Ishikawa (cell line): ENCODE measurements around the gene FST.

Experiments
- CEBPB ChIP-seq: IDR thresholded peaks from 2 replicates; pipeline ENCODE4 v1.6.1; 2012
- CREB1 ChIP-seq: IDR thresholded peaks from 2 replicates; pipeline ENCODE4 v1.6.1; 2012; ENCODE audit warnings: low read depth
- EGR1 ChIP-seq: IDR thresholded peaks from 2 replicates; pipeline ENCODE4 v1.6.1; 2012
- EP300 ChIP-seq: IDR thresholded peaks from 2 replicates; pipeline ENCODE4 v1.6.1; 2012; ENCODE audit warnings: borderline replicate concordance
- FOXM1 ChIP-seq: IDR thresholded peaks from 2 replicates; pipeline ENCODE4 v1.6.1; 2012; ENCODE audit warnings: low read depth, borderline replicate concordance
- MAX ChIP-seq: IDR thresholded peaks from 2 replicates; pipeline ENCODE4 v1.6.1; 2012
- NFIC ChIP-seq: IDR thresholded peaks from 2 replicates; pipeline ENCODE4 v1.6.1; 2012
- RAD21 ChIP-seq: IDR thresholded peaks from 2 replicates; pipeline ENCODE4 v1.6.1; 2012; ENCODE audit warnings: low read depth
- REST ChIP-seq: IDR thresholded peaks from 2 replicates; pipeline ENCODE4 v1.6.1; 2012; ENCODE audit warnings: low read depth, mild to moderate bottlenecking
- USF1 ChIP-seq: IDR thresholded peaks from 2 replicates; pipeline ENCODE4 v1.6.1; 2012
- YY1 ChIP-seq: IDR thresholded peaks from 2 replicates; pipeline ENCODE4 v1.6.1; 2012; ENCODE audit warnings: low read depth

GRCh38 chr5:53520813-53521212 is 40.4 kb downstream of the FST start:
- no peak for TF ChIP-seq CEBPB
- no peak for TF ChIP-seq CREB1
- no peak for TF ChIP-seq NFIC
- TF ChIP-seq REST, result no peak
- TF ChIP-seq EP300, result no peak
- no peak for TF ChIP-seq USF1
- TF ChIP-seq RAD21, result no peak
- no peak for TF ChIP-seq YY1
- TF ChIP-seq FOXM1, result no peak
- no peak for TF ChIP-seq EGR1
- no peak for TF ChIP-seq MAX
